ENCODE results near the gene NKAIN1.

Gene NKAIN1

DNA sequence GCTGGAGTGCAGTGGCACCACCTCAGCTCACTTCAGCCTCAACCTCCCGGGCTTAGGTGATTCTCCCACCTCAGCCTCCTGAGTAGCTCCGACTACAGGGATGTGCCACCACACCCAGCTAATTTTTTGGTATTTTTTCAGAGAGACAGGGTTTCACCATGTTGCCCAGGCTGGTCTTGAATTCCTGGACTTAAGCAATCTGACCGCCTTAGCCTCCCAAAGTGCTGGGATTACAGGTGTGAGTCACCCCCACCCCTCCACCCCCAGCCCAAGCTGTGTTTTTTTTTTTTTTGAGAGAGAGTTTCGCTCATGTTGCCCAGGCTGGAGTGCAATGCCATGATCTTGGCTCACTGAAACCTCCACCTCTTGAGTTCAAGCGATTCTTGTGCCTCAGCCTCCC is 75.4 kb downstream of the NKAIN1 start (continued):
- TF ChIP-seq ZNF157 (tag by site-specific recombination; IDR thresholded peaks at IDR 0.05), result no peak
- no peak for TF ChIP-seq ZIC2 (tag by site-specific recombination; IDR thresholded peaks at IDR 0.05)
- TF ChIP-seq ZNF555 (tag by site-specific recombination; conservative IDR thresholded peaks at IDR 0.05), result no peak

DNA sequence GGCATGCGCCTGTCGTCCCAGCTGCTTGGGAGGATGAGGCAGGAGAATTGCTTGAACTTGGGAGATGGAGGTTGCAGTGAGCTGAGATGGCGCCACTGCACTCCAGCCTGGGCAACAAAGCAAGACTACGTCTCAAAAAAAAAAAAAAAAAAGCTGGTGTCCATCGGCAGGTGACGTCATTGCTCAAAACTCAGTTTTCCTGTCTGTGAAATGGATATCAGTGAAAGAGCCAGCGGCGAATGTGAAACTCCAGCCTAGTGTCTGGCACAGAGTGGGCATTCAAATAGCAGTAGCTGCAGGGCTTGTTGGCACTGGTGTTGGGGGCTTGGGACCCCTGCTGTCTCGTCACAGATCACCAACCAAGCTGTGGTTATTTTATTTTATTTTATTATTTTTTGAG is 75.8 kb downstream of the NKAIN1 start:
- POLR2A ChIA-PET, result no interaction called here
- H3K4me3 ChIP-seq (ENCODE audit: low read depth, low read length), result no peak overlapping the region
- CTCF ChIA-PET, result interaction anchor here (1.2 to 4.9 kb wide), 2 partner anchors 19 to 72 kb away, joined by 3 to 41 read pairs; no protein-coding TSS in a partner anchor
- no peaks in the 10 kb centered on the region for H3K4me1 ChIP-seq (ENCODE audit: control insufficient read depth, insufficient read depth, low read length)
- no peak overlapping the region for H3K27ac ChIP-seq (ENCODE audit: extremely low read depth, low read depth, low read length)
- H3K36me3 ChIP-seq (ENCODE audit: control insufficient read depth in 2 of 2, insufficient read depth in 1 of 2, low read length in 2 of 2), result no peaks in the 10 kb centered on the region
- TF ChIP-seq SCRT2 (tag by site-specific recombination; IDR thresholded peaks at IDR 0.05), result peak; percentile 48
- TF ChIP-seq, protein P1, sequence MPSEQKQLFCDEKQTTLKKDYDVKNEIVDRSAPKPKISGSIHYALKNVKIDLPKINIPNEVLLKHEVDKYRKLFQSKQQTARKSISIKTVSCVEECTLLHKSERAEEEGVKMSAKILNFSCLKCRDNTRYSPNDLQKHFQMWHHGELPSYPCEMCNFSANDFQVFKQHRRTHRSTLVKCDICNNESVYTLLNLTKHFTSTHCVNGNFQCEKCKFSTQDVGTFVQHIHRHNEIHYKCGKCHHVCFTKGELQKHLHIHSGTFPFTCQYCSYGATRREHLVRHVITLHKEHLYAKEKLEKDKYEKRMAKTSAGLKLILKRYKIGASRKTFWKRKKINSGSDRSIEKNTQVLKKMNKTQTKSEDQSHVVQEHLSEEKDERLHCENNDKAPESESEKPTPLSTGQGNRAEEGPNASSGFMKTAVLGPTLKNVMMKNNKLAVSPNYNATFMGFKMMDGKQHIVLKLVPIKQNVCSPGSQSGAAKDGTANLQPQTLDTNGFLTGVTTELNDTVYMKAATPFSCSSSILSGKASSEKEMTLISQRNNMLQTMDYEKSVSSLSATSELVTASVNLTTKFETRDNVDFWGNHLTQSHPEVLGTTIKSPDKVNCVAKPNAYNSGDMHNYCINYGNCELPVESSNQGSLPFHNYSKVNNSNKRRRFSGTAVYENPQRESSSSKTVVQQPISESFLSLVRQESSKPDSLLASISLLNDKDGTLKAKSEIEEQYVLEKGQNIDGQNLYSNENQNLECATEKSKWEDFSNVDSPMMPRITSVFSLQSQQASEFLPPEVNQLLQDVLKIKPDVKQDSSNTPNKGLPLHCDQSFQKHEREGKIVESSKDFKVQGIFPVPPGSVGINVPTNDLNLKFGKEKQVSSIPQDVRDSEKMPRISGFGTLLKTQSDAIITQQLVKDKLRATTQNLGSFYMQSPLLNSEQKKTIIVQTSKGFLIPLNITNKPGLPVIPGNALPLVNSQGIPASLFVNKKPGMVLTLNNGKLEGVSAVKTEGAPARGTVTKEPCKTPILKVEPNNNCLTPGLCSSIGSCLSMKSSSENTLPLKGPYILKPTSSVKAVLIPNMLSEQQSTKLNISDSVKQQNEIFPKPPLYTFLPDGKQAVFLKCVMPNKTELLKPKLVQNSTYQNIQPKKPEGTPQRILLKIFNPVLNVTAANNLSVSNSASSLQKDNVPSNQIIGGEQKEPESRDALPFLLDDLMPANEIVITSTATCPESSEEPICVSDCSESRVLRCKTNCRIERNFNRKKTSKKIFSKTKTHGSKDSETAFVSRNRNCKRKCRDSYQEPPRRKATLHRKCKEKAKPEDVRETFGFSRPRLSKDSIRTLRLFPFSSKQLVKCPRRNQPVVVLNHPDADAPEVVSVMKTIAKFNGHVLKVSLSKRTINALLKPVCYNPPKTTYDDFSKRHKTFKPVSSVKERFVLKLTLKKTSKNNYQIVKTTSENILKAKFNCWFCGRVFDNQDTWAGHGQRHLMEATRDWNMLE (tag by site-specific recombination; conservative IDR thresholded peaks at IDR 0.05; ENCODE audit: low read depth), result no peak
- no peaks in the 10 kb centered on the region for H3K9me3 ChIP-seq (ENCODE audit: control insufficient read depth, insufficient read depth, low read depth, low read length)

DNA sequence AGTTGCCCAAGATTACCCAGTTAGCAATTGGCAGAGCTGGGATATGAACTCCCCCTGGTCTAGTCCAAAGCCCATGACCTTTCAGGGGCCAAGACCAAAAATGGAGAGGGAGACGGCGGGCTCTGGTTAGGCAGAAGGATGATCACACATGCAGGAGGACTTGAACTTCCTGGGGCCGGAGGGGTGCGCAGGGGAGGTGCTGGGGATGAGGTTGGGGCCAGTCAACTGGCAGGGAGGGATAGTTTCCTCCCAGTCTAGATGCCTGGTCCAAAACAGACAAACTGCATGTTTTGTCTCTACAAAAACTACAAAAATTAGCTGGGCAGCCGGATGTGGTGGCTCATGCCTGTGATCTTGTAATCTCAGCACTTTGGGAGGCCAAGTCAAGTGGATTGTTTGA is 78.1 kb downstream of the NKAIN1 start:
- Histone ChIP-seq H3K9me3 (ENCODE audit: control insufficient read depth, insufficient read depth, low read depth, low read length) (no peaks in the 10 kb centered on the region), H3K27ac (ENCODE audit: extremely low read depth, low read depth, low read length) (no peak overlapping the region), H3K36me3 (ENCODE audit: control insufficient read depth in 2 of 2, insufficient read depth in 1 of 2, low read length in 2 of 2) (no peaks in the 10 kb centered on the region; a peak in 1 of 3 replicates), H3K4me3 (ENCODE audit: low read depth, low read length) (no peak overlapping the region), H3K4me1 (ENCODE audit: control insufficient read depth, insufficient read depth, low read length) (no peaks in the 10 kb centered on the region)
- ChIA-PET POLR2A (no interaction called here), CTCF (interaction anchor here (0.6 to 1.8 kb wide), 10 partner anchors 9 to 627 kb away, joined by 3 to 10 read pairs (median 4); no protein-coding TSS in a partner anchor)
- TF ChIP-seq ZNF792 (tag by site-specific recombination; IDR thresholded peaks at IDR 0.05), result no peak
- TF ChIP-seq KLF8 (tag by site-specific recombination; IDR thresholded peaks at IDR 0.05), result no peak
- TF ChIP-seq, protein P2, sequence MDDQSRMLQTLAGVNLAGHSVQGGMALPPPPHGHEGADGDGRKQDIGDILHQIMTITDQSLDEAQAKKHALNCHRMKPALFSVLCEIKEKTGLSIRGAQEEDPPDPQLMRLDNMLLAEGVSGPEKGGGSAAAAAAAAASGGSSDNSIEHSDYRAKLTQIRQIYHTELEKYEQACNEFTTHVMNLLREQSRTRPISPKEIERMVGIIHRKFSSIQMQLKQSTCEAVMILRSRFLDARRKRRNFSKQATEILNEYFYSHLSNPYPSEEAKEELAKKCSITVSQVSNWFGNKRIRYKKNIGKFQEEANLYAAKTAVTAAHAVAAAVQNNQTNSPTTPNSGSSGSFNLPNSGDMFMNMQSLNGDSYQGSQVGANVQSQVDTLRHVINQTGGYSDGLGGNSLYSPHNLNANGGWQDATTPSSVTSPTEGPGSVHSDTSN (CRISPR knock-in tag; IDR thresholded peaks at IDR 0.05), result no peak
- TF ChIP-seq, protein P3, sequence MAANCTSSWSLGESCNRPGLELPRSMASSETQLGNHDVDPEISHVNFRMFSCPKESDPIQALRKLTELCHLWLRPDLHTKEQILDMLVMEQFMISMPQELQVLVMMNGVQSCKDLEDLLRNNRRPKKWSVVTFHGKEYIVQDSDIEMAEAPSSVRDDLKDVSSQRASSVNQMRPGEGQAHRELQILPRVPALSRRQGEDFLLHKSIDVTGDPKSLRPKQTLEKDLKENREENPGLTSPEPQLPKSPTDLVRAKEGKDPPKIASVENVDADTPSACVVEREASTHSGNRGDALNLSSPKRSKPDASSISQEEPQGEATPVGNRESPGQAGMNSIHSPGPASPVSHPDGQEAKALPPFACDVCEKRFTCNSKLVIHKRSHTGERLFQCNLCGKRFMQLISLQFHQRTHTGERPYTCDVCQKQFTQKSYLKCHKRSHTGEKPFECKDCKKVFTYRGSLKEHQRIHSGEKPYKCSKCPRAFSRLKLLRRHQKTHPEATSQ (tag by site-specific recombination; IDR thresholded peaks at IDR 0.05), result no peak
- no peak for TF ChIP-seq ZNF146 (tag by site-specific recombination; IDR thresholded peaks at IDR 0.05)
- TF ChIP-seq ZNF561 (tag by site-specific recombination; IDR thresholded peaks at IDR 0.05; ENCODE audit: borderline replicate concordance), result no peak

DNA sequence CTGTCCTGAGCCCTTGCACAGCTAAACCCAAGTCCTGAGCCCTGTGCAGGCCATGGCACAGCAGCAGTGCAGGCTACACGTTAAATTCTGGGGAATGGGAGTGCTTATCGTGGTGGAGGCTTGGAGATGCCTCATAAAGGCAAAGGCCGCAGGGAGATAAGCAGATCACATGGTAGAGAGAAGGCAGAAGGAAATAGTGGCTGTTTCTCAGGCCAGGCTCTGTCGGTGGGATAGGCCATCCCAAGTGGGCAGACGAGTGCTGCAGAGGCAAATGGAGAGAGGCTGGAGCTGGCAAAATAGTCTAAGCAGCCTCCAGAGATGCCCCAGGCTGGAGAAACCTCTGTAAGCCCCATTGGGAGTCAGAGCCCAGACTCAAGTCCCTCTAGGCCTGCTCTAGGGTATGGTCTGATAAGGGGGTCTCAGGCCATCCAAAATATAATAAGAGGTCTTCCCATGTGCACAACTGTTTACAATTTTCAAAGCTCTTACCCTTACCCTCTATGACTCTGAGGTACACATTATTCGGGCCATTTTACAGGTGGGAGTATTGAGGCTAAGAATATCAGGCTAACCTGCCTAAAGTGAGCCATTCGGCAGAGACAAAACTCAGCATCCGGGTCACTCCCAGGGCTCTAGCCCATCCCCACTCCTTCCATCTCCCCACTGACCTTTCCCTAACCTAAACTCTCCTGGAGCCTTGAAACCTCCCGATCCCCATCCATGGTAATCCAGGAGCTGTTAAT is 79.6 kb downstream of the NKAIN1 start:
- Histone ChIP-seq H3K9me3 (ENCODE audit: control insufficient read depth, insufficient read depth, low read depth, low read length) (no peaks in the 10 kb centered on the region), H3K27ac (ENCODE audit: extremely low read depth, low read depth, low read length) (no peak overlapping the region), H3K4me3 (ENCODE audit: low read depth, low read length) (no peak overlapping the region), H3K4me1 (ENCODE audit: control insufficient read depth, insufficient read depth, low read length) (no peaks in the 10 kb centered on the region), H3K36me3 (ENCODE audit: control insufficient read depth in 2 of 2, insufficient read depth in 1 of 2, low read length in 2 of 2) (no peaks in the 10 kb centered on the region; a peak in 1 of 3 replicates)
- POLR2A ChIA-PET, result no interaction called here
- CTCF ChIA-PET, result interaction anchor here (0.5 to 1.2 kb wide), 5 partner anchors 24 to 302 kb away, joined by 3 to 5 read pairs (median 3); no protein-coding TSS in a partner anchor
- TF ChIP-seq, protein P4, sequence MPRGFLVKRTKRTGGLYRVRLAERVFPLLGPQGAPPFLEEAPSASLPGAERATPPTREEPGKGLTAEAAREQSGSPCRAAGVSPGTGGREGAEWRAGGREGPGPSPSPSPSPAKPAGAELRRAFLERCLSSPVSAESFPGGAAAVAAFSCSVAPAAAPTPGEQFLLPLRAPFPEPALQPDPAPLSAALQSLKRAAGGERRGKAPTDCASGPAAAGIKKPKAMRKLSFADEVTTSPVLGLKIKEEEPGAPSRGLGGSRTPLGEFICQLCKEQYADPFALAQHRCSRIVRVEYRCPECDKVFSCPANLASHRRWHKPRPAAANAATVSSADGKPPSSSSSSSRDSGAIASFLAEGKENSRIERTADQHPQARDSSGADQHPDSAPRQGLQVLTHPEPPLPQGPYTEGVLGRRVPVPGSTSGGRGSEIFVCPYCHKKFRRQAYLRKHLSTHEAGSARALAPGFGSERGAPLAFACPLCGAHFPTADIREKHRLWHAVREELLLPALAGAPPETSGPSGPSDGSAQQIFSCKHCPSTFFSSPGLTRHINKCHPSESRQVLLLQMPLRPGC (tag by site-specific recombination; IDR thresholded peaks at IDR 0.05), result no peak
- TF ChIP-seq ZBTB8A (tag by site-specific recombination; IDR thresholded peaks at IDR 0.05), result no peak
- TF ChIP-seq ZNF530 (tag by site-specific recombination; IDR thresholded peaks at IDR 0.05; ENCODE audit: low read depth), result no peak
- no peak for TF ChIP-seq OSR2 (tag by site-specific recombination; IDR thresholded peaks at IDR 0.05)
- TF ChIP-seq EGR2 (tag by site-specific recombination; IDR thresholded peaks at IDR 0.05; ENCODE audit: low read depth), result no peak
- no peak for TF ChIP-seq ZNF16 (tag by site-specific recombination; IDR thresholded peaks at IDR 0.05; ENCODE audit: low read depth)
- no peak for TF ChIP-seq ZNF544 (tag by site-specific recombination; IDR thresholded peaks at IDR 0.05)
- TF ChIP-seq PRDM1 (tag by site-specific recombination; IDR thresholded peaks at IDR 0.05), result no peak
- no peak for TF ChIP-seq OVOL3 (tag by site-specific recombination; IDR thresholded peaks at IDR 0.05)

Measured in HEK293 (cell line).